ENCODE measurements around the gene CTSL.
"Not testable (repeated sequence)": the region's sequence is repeated elsewhere in the genome, so short reads cannot be mapped to it uniquely, and the experiment has no call there.

GRCh38 chr9:87758330-87758729 lies 32.4 kb downstream of the CTSL start:
- not testable (repeated sequence) for TF ChIP-seq CTCF (optimal IDR thresholded peaks at IDR 0.05 in 1 of 3, IDR thresholded peaks at IDR 0.05 in 1 of 3, conservative IDR thresholded peaks at IDR 0.05 in 1 of 3; ENCODE audit: extremely low read depth in 1 of 3, insufficient read depth in 2 of 3, low read length in 3 of 3); EZH2 (IDR thresholded peaks at IDR 0.05; ENCODE audit: low read length)

All from keratinocyte (primary cell).